Measurements from ENCODE around the gene ARHGDIG. TPM values are rescaled to one million over a fixed set of nuclear protein-coding genes. Genes with fewer than 3 reads are reported as not detected.
A peak's percentile ranks its signal among the peaks of the same experiment; 100 is the strongest.

Gene ARHGDIG
- total and polyA plus RNA-seq, 2 of the 4 experiments (the other 2 are of a cell fraction) = 0.24 to 0.36 TPM

DNA sequence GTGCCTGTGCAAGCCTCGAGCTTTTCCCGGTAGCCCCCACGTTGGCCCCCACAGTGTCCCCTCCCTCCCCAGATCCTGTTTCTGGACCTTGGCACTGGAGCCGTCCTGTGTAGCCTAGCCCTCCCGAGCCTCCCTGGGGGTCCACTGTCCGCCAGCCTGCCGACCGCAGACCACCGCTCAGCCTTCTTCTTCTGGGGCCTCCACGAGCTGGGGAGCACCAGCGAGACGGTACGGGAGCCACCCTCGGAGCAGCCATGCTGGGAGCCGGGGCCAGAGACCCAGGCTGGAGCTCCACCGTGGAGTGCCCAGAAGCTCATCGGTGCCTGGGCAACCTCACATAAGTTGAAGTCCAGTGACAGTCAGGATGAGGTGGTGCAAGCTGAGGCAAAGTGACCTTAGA is 16.4 kb upstream of the ARHGDIG start:
- Histone ChIP-seq H2BK5ac (ENCODE audit: low read depth, low read length, poor library complexity, severe bottlenecking) (no peak overlapping the region), H3K27me3 (ENCODE audit: control insufficient read depth, insufficient read depth, low read length) (no peaks in the 10 kb centered on the region), H3K4me2 (ENCODE audit: low read depth, low read length) (no peak overlapping the region), H3K14ac (replicated peaks; ENCODE audit: low read depth, low read length) (no peak overlapping the region), H3K27ac (ENCODE audit: insufficient read depth, low read length) (no peak overlapping the region), H4K5ac (ENCODE audit: low read depth, low read length) (no peak overlapping the region), H2AFZ (replicated peaks; ENCODE audit: low read length, poor library complexity) (peak overlapping the region; percentile 29), H3K9me1 (ENCODE audit: insufficient read depth, low read length) (peaks cover 3% of the 10 kb centered on the region), H2AK5ac (ENCODE audit: low read depth, low read length) (no peak overlapping the region), H2BK120ac (ENCODE audit: low read depth, low read length) (no peak overlapping the region), H4K91ac (ENCODE audit: insufficient read depth, low read depth, low read length) (no peak overlapping the region), H3K36me3 (ENCODE audit: control insufficient read depth, insufficient read depth, low read length) (peaks cover 38% of the 10 kb centered on the region), H3K23ac (ENCODE audit: low read depth, low read length) (no peak overlapping the region), H2BK20ac (ENCODE audit: low read depth, low read length) (no peak overlapping the region), H3K4me3 (ENCODE audit: insufficient read depth, low read depth, low read length) (no peak overlapping the region), H3K9me3 (ENCODE audit: control insufficient read depth, insufficient read depth, low read length) (no peaks in the 10 kb centered on the region), H3K4me1 (ENCODE audit: control insufficient read depth, insufficient read depth, low read length) (no peaks in the 10 kb centered on the region), H3K18ac (ENCODE audit: low read depth, low read length) (no peak overlapping the region), H3K56ac (ENCODE audit: extremely low read depth, insufficient read depth, low read length) (no peak overlapping the region), H3K9ac (ENCODE audit: low read depth, low read length) (no peak overlapping the region), H2AK9ac (replicated peaks; ENCODE audit: low read depth, low read length, poor library complexity) (no peak overlapping the region), H4K8ac (ENCODE audit: low read depth in 2 of 2, low read length in 2 of 2) (no peak overlapping the region), H4K20me1 (ENCODE audit: insufficient read depth, low read length) (no peaks in the 10 kb centered on the region), H2BK15ac (ENCODE audit: low read depth, low read length) (no peak overlapping the region), H3K4ac (ENCODE audit: low read depth, low read length) (no peak overlapping the region), H3K79me1 (ENCODE audit: low read depth in 1 of 2, low read length in 2 of 2) (no peaks in the 10 kb centered on the region)
- ChIA-PET CTCF (no interaction called here), POLR2A (ENCODE audit: unreplicated experiment) (no interaction called here)
- 92% methylated on average over 16 of the region's 17 CpGs; no CpG with 5 or more reads in 1 of the 2 experiments for WGBS, 2 experiments (ENCODE audit: extremely low coverage in 2 of 2, insufficient read length in 1 of 2)
- ATAC-seq (ENCODE audit: low read depth) = no peak
- TF ChIP-seq NFE2L2 (IDR thresholded peaks at IDR 0.05; ENCODE audit: low read depth, low read length) (no peak), POLR2A (IDR thresholded peaks at IDR 0.05; ENCODE audit: low read depth, low read length) (no peak), RCOR1 (IDR thresholded peaks at IDR 0.05; ENCODE audit: insufficient replicate concordance, low read length) (no peak), RFX5 (IDR thresholded peaks at IDR 0.05; ENCODE audit: low read depth, low read length) (no peak), FOS (IDR thresholded peaks at IDR 0.05; ENCODE audit: low read depth, low read length) (no peak), MXI1 (IDR thresholded peaks at IDR 0.05; ENCODE audit: borderline replicate concordance, low read depth, low read length) (no peak), BHLHE40 (IDR thresholded peaks at IDR 0.05; ENCODE audit: low read depth, low read length) (no peak), MAZ (IDR thresholded peaks at IDR 0.05; ENCODE audit: borderline replicate concordance, low read depth, low read length) (no peak), CEBPB (IDR thresholded peaks at IDR 0.05; ENCODE audit: low read depth, low read length) (no peak), MAFK (IDR thresholded peaks at IDR 0.05; ENCODE audit: low read depth, low read length) (no peak), RAD21 (IDR thresholded peaks at IDR 0.05; ENCODE audit: low read length) (no peak), CHD1 (IDR thresholded peaks at IDR 0.05; ENCODE audit: low read depth, low read length) (no peak), SMC3 (IDR thresholded peaks at IDR 0.05; ENCODE audit: low read depth, low read length) (no peak)
- TF ChIP-seq, protein P1, sequence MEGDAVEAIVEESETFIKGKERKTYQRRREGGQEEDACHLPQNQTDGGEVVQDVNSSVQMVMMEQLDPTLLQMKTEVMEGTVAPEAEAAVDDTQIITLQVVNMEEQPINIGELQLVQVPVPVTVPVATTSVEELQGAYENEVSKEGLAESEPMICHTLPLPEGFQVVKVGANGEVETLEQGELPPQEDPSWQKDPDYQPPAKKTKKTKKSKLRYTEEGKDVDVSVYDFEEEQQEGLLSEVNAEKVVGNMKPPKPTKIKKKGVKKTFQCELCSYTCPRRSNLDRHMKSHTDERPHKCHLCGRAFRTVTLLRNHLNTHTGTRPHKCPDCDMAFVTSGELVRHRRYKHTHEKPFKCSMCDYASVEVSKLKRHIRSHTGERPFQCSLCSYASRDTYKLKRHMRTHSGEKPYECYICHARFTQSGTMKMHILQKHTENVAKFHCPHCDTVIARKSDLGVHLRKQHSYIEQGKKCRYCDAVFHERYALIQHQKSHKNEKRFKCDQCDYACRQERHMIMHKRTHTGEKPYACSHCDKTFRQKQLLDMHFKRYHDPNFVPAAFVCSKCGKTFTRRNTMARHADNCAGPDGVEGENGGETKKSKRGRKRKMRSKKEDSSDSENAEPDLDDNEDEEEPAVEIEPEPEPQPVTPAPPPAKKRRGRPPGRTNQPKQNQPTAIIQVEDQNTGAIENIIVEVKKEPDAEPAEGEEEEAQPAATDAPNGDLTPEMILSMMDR (conservative IDR thresholded peaks at IDR 0.05; ENCODE audit: low read depth, low read length) = no peak
- TF ChIP-seq, protein P2, sequence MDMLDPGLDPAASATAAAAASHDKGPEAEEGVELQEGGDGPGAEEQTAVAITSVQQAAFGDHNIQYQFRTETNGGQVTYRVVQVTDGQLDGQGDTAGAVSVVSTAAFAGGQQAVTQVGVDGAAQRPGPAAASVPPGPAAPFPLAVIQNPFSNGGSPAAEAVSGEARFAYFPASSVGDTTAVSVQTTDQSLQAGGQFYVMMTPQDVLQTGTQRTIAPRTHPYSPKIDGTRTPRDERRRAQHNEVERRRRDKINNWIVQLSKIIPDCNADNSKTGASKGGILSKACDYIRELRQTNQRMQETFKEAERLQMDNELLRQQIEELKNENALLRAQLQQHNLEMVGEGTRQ (IDR thresholded peaks at IDR 0.05; ENCODE audit: low read depth, low read length) = no peak
- TF ChIP-seq, protein P3, sequence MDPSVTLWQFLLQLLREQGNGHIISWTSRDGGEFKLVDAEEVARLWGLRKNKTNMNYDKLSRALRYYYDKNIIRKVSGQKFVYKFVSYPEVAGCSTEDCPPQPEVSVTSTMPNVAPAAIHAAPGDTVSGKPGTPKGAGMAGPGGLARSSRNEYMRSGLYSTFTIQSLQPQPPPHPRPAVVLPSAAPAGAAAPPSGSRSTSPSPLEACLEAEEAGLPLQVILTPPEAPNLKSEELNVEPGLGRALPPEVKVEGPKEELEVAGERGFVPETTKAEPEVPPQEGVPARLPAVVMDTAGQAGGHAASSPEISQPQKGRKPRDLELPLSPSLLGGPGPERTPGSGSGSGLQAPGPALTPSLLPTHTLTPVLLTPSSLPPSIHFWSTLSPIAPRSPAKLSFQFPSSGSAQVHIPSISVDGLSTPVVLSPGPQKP (IDR thresholded peaks at IDR 0.05; ENCODE audit: borderline replicate concordance, low read depth, low read length) = no peak
- dilution Hi-C loops (cut with HindIII; ENCODE audit: low sequenced_read_pairs, unreplicated experiment) (no loop called here), intact Hi-C loops (cut with micrococcal nuclease) (no loop called here), in situ Hi-C loops (cut with MboI; ENCODE audit: low sequenced_read_pairs) (no loop called here)
- DNase-seq = no peak
- no TSS peak for BruUV-seq (replicated peaks)
